Fibroblast of skin of right quadriceps (primary cell): ENCODE results near the gene AHCY.
"Not testable (repeated sequence)": the region's sequence is repeated elsewhere in the genome, so short reads cannot be mapped to it uniquely, and the experiment has no call there.

Experiments used
- DNase-seq: peaks from one replicate; pipeline ENCODE4 v3.0.0-alpha.2; 2013

Gene AHCY

DNA sequence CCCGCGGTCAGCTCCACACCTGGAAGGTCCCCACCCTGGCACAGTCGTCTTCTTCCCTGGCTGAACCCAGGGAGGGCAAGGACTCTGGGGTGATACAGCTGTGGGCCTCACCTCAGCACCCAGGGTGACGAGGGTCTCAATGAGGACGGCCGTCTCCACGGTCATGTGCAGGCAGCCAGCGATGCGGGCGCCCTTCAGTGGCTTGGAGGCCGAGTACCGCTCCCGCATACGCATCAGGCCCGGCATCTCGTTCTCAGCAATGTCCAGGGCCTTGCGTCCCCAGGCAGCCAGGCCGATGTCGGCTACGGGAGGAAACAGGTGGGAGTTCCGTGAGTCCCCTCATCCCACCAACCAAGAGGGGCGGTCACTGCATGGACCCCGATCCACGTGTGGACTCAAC, 7.9 kb downstream of the AHCY start:
- DNase-seq = no peak

DNA sequence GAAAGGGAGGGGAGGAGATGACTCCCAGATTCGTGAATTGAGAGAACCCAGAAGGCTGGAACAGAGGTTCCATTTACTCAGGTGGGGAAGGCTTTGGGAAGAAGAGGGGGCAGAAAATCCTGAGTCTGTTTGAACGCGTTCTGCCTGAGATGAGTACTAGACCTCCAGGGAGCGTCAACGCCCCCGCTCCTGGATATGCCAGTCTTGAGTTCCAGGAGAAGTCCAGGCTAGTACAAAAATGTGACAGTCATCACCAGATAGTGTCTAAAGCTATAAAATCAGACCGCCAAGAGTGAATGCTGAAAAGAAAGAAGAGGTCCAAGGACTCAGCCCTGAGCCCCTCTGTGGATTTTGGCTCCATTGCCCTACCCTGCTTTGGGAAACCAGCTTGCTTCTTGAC, 8.6 kb downstream of the AHCY start:
- no peak for DNase-seq

- no peak for DNase-seq
Observed at GRCh38 chr20:34293589-34293988, 9.6 kb downstream of the AHCY start.

DNA sequence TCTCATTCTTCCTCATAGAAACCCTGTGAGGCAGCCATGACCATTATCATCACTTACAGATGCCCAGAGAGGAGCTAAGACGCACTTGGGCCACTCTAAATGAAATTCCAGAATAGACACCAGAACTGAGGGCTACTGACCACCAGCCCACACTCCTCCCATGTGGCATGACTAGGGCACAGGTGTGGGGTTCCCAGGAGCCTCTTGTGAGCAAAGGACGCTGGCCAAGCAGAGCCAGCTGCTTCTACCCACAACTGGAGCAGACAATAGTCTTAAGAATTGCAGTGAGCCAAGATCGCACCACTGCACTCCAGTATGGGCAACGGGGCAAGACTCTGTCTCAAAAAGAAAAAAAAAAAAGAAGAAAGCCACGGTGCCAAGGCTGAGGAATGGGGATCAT, 10.0 kb downstream of the AHCY start:
- DNase-seq = no peak

GRCh38 chr20:34292496-34292895, 10.7 kb downstream of the AHCY start:
- DNase-seq = no peak

- no peak for DNase-seq
Observed at GRCh38 chr20:34290471-34290870, 12.7 kb downstream of the AHCY start.

DNA sequence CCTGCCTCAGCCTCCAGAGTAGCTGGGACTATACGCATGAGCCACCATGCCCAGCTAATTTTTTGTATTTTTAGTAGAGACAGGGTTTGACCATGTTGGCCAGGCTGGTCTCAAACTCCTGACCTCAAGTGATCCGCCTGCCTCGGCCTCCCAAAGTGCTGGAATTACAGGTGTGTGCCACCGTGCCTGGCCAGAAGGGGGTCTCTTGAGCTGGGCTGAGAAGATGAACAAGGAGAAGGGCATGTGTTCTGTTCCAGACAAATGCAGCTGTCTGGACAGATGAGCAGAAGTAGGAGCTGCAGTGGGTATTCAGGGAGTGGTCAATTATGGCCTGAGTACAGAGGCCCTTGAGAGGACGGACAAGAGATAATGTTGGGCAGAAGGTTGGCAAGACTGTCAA, 15.7 kb downstream of the AHCY start:
- DNase-seq = not testable (repeated sequence)

DNA sequence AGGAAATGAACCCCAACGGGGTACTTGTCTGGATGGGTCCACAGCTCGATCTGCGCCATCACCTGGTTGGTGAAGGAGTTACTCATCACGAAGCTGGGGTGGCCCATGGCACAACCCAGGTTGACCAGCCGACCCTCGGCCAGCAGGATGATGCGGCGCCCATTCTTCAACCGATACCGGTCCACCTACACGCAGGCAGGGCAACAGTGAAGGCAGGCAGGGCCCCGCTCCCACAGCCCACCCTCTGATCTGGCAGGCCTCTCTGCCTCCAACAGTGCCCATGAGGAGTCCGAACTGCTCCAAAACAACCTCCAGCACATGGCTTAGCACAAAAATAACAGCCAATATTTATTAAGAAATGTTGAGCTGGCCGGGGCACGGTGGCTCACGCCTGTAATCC, 17.7 kb downstream of the AHCY start:
- DNase-seq = no peak

- no peak for DNase-seq
Observed at GRCh38 chr20:34283844-34284243, 19.3 kb downstream of the AHCY start.

DNA sequence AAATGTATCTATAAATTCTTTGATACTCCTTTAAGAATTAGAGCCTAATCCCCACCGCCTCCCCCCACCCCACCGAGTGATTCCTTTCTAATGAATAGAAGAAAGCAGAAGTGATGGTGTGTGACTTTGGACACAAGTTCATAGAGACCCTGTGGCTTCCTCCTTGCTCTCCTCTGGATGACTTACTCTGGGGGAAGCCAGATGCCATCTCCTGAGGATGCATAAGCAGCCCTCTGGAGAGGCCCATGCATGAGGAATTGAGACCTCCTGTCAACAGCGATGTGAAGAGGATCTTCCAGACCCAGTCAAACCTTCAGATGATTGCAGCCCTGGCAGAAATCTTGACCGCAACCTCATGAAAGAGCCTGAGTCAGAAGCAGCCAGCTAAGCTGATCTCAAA, 21.1 kb downstream of the AHCY start:
- DNase-seq = no peak

- DNase-seq = no peak
Observed at GRCh38 chr20:34281177-34281576, 22.0 kb downstream of the AHCY start.

DNA sequence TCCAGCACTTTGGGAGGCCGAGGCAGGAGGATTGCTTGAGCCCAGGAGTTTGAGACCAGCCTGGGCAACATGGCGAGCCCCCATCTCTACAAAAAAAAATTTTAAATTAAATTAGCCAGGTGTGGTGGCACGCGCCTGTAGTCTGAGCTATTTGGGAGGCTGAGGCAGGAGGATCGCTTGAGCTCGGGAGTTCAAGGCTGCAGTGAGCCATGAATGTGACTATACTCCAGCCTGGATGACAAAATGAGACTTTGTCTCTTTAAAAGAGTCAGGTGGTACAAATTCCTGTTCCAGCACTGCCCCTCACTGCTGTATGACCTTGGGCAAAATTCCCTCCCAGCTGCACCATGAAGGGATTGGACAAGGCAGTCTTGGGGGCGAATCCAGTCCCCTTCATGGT, 28.5 kb downstream of the AHCY start:
- no peak for DNase-seq

DNA sequence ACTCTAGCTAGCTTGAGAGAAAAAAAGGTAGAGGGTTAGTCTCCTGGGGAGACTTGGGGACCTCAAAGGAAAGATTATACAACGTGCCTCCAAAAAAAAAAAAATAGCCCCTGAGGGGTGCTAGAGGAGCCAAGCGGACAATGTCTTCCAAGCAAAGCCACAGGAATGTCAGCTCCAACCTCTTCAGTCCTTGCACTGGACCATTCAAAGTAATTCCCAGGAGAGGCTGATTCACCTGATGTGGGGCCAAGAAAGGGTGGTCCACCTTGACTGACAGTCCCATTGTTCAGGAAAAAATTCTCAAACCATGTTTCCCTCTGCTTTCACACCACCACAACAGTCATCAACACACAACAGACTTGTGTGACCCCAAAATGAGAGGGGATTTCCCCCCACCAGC, 31.2 kb downstream of the AHCY start:
- DNase-seq = peak; percentile 81

DNA sequence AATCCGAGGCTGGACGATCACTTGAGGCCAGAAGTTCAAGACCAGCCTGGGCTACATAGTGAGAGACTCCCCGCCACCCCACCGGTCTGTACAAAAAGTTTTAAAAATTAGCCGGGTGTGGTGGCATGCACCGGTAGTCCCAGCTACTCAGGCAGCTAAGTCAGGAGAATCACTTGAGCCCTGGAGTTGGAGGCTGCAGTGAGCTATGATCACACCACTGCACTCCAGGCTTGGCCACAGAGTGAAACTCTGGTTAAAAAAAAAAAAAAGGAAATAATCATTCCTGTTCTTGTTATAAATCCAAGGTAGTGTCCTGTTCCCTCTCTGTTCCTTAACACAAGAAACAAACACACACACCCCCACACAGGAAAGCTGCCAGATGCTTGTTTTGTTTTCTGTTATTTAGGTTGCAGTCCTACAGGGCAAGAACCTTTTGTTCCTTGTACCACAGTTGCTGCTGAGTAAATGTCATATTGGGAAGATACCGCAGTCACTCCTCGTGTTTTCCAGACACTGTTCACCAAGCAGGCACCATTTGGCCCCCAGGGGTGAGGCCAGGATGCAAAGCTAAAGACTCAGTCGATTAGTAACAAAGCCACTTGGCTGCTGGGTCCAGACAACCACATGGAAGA, 33.0 kb downstream of the AHCY start:
- DNase-seq = no peak

DNA sequence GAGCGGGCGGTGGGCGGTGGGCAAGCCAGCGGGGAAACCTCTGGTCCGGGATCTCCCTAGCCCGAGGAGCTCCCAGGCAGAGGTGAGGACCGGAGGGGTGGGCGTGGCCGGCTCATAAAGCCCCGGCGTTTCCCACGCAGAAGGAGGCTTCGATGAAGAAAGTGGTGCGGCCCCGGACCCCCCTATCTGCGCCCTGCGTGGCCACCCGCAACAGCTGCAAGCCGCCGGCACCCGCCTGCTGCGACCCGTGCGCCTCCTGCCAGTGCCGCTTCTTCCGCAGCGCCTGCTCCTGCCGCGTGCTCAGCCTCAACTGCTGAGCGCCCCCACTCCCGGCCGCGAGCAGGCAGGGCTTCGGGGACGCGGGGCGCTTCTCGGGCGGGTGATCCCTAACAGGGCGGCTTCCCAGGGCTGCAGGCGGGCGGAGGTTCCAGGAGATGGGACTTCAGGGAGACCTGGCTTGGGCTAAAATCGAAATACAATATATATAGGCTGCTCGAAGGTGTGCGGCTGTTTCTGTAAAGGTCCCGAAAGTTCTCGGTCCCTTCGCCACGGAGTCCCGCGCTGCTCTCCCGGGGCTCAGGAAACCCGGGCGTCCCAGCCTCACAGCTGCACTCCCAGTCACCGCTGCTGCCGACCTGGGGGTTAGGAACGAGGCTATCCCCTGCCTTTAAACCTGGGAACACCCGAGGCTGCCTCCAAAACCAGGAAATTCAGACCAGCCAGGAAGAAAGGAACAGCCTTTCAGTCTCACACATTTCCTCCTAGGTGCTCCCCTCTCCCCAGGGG, 34.1 kb downstream of the AHCY start:
- peak; percentile 28 for DNase-seq

GRCh38 chr20:34268145-34268544, 35.0 kb downstream of the AHCY start:
- DNase-seq = no peak

DNA sequence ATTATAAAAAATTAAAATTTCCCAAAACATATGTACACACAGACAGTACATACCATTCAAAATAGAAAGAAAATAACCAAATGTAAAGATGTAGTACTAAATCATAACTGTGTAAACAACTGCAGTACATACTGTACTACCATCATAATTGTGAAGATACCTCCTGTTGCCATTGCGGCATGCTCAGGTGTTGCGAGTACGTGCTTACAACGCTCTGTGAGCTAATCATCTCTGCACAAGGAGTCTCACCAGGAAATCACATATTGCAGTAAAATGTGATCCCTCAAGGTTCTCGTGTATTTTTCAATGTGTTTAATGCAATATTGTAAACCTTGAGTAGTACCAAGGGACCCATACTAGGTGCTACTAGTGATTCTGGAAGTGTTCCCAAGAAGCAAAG, 39.0 kb downstream of the AHCY start:
- no peak for DNase-seq

DNA sequence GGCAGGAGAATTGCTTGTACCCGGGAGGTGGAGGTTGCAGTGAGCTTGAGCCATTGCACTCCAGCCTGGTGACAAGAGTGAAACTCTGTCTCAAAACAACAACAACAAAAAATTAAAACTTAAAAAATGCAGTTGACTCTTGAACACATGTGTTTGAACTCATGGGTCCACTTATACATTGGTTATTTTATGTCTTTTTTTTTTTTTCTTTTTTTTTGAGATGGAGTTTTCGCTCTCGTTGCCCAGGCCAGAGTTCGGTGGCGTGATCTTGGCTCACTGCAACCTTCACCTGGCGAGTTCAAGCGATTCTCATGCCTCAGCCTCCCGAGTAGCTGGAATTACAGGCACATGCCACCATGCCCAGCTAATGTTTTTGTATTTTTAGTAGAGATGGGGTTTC, 39.7 kb downstream of the AHCY start:
- DNase-seq = not testable (repeated sequence)

DNA sequence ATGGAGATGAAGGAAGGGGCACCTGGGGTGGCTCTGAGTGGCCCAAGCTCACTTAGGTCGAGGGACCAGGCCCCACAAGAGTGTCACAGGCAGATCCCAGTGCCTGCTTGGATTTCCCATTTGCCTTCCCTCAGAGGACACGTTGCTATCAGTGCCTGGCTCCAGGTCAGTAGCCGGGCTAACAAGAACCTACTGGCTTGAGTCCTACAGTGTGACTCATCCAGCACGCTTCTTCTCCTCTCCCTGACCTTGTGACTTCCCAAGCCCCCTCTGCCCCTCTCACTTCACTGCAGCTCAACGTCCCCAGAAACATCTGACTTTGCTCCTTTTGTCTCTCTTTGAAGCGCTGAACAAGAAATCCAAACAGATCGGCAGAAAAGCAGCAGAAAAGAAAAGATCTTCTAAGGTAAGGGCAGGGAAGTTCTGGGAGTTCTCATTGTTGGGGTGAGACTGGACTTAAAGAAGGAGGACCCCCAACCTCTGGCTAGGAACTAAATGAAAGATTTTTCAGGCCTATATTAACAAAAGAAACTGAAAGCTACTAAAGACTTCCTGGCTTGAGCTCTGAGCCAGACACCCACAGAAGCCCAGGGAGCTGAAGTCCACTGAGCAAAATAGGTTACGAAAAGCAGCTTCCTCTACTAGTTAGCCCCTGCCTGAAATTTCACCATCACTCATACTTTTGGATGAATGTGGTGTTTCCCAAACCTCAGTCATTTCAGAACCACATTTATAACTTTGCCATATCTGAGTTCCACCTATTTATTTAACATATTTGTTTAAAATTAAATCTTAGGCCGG, 40.5 kb downstream of the AHCY start:
- peak; percentile 23 for DNase-seq

GRCh38 chr20:34260208-34260942, 42.8 kb downstream of the AHCY start:
- peak; percentile 44 for DNase-seq

DNA sequence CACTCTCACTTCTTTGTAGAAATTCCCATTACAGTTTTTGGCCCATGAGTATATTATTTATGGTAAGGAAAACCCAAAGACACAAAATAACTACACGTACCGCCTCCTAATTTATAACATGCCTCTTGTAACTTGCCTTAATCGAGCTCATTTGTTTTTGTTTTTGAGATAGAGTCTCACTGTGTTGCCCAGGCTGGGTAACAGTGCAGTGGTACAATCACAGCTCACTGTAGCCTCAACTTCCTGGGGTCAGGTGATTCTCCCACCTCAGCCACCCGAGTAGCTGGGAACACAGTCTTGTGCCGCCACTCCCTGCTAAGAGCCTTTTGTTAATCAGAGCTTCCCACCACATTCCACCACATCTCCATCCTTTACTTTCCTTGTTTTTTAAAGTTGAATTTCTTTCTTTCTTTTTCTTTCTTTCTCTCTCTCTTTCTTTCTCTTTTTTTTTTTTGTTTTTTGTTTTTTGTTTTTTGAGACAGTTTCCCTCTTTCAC, 46.5 kb downstream of the AHCY start:
- DNase-seq = no peak

DNA sequence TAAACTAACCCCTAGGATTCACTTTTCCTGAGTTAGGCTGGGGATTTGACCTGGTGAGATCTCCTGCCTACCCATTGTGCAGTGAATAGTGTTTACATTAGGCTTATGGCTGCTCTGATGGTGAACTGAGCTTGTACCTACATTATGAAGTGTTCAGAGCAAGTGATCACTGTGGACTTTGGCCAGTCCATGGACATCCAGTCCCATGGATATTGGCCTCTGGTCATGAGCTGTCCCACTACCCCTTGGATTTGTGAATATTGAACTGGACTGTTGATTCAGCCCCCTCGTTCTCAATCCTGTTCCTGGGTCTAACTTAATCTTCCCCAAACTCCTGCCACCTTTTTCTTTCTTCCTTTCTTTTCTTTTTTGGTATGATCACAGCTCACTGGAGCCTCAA, 48.2 kb downstream of the AHCY start:
- no peak for DNase-seq
